ENCODE results near the gene SNU13. TPM values are rescaled to one million over a fixed set of nuclear protein-coding genes. Genes with fewer than 3 reads are reported as not detected.

Gene SNU13
- total and polyA plus RNA-seq, 9 donors = 88.1 to 188 (median 129) TPM

DNA sequence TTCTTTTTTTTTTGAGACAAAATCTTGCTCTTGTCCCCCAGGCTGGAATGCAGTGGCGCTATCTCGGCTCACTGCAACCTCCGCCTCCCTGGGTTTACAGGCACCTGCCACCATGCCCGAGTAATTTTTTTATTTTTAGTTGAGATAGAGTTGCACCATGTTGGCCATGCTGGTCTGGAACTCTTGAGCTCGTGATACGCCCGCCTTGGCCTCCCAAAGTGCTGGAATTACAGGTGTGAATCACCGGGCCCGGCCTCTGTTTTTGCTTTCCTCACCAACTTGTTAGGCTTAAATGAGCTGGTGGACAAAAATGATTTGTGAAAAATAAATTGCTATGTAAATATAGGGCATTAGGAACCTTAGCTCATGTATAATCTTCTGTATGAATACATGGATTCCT is 14.1 kb upstream of the SNU13 start:
- Histone ChIP-seq H3K27me3 (no peaks in the 10 kb centered on the region), H3K9me3 (no peaks in the 10 kb centered on the region), H3K36me3 (no peaks in the 10 kb centered on the region), H3K4me1 (ENCODE audit: insufficient read depth) (no peaks in the 10 kb centered on the region), H3K4me3 (no peak overlapping the region), H3K27ac (no peak overlapping the region)
- whole genome bisulfite sequencing, 3 donors = 90 to 95% (median 95%) methylated on average over 9 of the region's 9 CpGs
- TF ChIP-seq, protein P1, sequence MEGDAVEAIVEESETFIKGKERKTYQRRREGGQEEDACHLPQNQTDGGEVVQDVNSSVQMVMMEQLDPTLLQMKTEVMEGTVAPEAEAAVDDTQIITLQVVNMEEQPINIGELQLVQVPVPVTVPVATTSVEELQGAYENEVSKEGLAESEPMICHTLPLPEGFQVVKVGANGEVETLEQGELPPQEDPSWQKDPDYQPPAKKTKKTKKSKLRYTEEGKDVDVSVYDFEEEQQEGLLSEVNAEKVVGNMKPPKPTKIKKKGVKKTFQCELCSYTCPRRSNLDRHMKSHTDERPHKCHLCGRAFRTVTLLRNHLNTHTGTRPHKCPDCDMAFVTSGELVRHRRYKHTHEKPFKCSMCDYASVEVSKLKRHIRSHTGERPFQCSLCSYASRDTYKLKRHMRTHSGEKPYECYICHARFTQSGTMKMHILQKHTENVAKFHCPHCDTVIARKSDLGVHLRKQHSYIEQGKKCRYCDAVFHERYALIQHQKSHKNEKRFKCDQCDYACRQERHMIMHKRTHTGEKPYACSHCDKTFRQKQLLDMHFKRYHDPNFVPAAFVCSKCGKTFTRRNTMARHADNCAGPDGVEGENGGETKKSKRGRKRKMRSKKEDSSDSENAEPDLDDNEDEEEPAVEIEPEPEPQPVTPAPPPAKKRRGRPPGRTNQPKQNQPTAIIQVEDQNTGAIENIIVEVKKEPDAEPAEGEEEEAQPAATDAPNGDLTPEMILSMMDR (IDR thresholded peaks at IDR 0.05) = no peak
- no peak for TF ChIP-seq EP300 (IDR thresholded peaks at IDR 0.05)
- no peak for TF ChIP-seq POLR2A (IDR thresholded peaks at IDR 0.05)
- DNase-seq = no peak
- intact Hi-C loops (cut with DNase I) = no loop called here

DNA sequence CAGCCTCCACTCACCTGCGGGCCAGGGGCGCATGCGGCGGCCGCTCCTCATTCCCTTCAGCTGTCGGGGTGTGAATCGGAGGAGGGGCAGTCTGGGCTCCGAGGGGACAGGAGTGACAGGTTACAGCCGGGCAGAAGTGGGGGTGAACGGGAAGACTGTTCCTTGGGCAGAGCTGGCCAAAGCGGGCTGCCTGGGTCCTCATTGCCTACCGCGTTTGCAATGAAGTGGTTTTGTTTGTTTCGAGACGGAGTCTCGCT is 11.4 kb upstream of the SNU13 start:
- intact Hi-C loops (cut with DNase I) = no loop called here
- Histone ChIP-seq H3K9me3 (no peaks in the 10 kb centered on the region), H3K36me3 (no peaks in the 10 kb centered on the region), H3K27me3 (no peaks in the 10 kb centered on the region), H3K27ac (no peak overlapping the region), H3K4me3 (no peak overlapping the region), H3K4me1 (ENCODE audit: insufficient read depth) (peaks cover 7% of the 10 kb centered on the region)
- TF ChIP-seq EP300 (IDR thresholded peaks at IDR 0.05) (no peak), POLR2A (IDR thresholded peaks at IDR 0.05) (no peak)
- TF ChIP-seq, protein P1 (IDR thresholded peaks at IDR 0.05) = no peak
- DNase-seq = no peak
- 93 to 95% (median 94%) methylated on average over 16 of the region's 16 CpGs for WGBS, 3 donors

DNA sequence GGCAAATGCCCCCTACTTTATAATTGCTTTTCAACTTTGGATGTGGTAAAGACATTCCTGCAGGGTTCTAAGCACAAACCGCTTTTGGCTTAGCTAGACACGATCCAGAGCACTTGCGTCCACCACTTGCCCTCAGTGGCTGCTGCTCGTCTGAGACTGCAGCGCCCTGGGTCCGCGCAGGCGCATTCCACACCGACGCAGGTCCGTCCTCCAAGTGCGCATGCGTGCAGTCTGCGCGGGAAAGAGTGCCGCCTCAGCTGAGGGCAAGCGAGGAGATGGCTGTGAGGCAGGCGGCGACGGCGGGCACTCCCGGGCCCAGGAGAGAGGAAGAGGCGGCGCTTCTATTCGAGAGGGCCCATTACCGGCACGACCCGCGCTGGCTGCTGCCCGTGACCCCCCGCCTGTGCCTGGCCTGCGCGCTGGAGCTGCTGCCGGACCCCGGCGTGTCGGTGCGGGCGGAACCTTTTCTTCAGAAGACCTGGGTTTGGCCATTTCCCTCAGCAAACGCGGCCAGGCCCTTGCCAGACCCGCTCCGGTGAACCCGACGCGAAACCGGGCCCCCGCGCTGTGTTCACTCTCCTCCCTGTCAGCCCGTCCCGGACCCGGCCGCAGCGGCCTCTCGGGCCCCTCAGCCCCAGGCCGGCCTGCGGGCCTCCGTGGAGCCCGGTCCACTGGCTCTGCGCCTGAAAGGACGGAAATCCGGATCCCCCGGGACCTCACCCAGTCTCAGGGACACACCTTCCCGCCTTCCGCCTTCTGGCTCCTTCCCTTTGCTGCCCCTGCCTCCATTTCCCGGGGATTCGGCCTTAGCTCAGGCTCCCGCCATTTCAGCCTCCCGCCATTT is 10.8 kb upstream of the SNU13 start, which contains the start of gene MEI1:
TSS of gene MEI1 (plus strand) at position 240 of the 844 bp plus-strand sequence. CDS start at position 276, 36 bp downstream.
- peak; percentile 82 to 89 (median 86) for DNase-seq
- H3K4me1 ChIP-seq (ENCODE audit: insufficient read depth) = peaks cover 7% of the 10 kb centered on the region
- H3K27me3 ChIP-seq = no peaks in the 10 kb centered on the region
- TF ChIP-seq POLR2A (IDR thresholded peaks at IDR 0.05) = no peak
- TF ChIP-seq, protein P1 (IDR thresholded peaks at IDR 0.05) = no peak
- no peak for TF ChIP-seq EP300 (IDR thresholded peaks at IDR 0.05)
- no peaks in the 10 kb centered on the region for H3K9me3 ChIP-seq
- no peaks in the 10 kb centered on the region for H3K36me3 ChIP-seq
- intact Hi-C loops (cut with DNase I) = loop anchor here in 2 of 4 donors (5.0 kb wide), 1 partner anchor 243 kb away; no protein-coding TSS in a partner anchor
- H3K4me3 ChIP-seq = no peak within 1 kb of the TSS
- WGBS, 3 donors = 37 to 43% (median 38%) methylated on average over 60 to 69 of the region's 69 CpGs
- no peak within 1 kb of the TSS for H3K27ac ChIP-seq

DNA sequence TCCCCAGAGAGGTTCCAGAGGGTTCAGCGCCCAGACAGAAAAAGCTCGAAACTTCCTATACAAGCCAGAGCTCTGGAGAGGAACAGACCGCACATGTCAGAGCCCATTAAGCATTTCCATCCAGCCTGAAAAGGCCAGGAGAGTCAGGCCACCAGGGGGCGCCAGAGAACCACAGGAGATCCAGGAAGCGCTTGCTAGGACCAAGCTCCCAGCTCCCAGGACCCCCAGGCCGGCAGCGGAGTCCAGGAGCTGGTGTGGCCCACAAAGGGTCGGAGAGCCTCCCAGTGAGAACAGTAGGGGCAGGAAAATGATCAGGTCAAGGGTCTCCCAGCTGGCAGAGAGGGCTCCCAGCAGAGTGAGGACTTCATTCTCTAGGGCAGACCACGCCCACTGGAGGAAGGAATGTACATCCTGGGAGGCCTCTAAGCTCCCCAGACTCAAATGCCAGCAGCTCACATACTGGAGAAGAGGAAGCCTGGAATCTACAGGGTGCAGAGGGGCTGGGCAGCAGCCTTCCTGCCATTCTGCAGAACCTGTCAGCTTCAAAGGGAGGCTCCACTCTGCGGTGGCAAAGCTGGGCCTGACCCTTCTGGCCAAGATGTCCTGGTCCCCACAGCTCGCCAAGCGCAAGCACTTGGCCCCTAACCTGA is 8.6 kb upstream of the SNU13 start:
- no peaks in the 10 kb centered on the region for H3K36me3 ChIP-seq
- intact Hi-C loops (cut with DNase I) = loop anchor here (2.0 to 5.0 kb wide), 2 partner anchors 244 to 245 kb away; no protein-coding TSS in a partner anchor
- H3K27ac ChIP-seq = no peak overlapping the region
- 24 to 28% (median 25%) methylated on average over 12 of the region's 12 CpGs for WGBS, 3 donors
- H3K27me3 ChIP-seq = no peaks in the 10 kb centered on the region
- no peaks in the 10 kb centered on the region for H3K9me3 ChIP-seq
- H3K4me3 ChIP-seq = peak overlapping the region; percentile 19
- DNase-seq = peak; percentile 87 to 96 (median 94)
- TF ChIP-seq, protein P1 (IDR thresholded peaks at IDR 0.05) = peak; percentile 88 to 98 (median 93)
- TF ChIP-seq POLR2A (IDR thresholded peaks at IDR 0.05) = no peak
- peaks cover 7% of the 10 kb centered on the region for H3K4me1 ChIP-seq (ENCODE audit: insufficient read depth)

Data from ovary (tissue), 9 donors.